A375 (cell line): Measurements from ENCODE around the gene VMO1. TPM values are rescaled to one million over a fixed set of nuclear protein-coding genes. Genes with fewer than 3 reads are reported as not detected.

Experiments
- total RNA-seq: library from RNA; depleted of rRNA; stranded (reverse); fragments of >200 nt; shearing (Covaris generic); gene quantifications from 2 replicates; pipeline ENCODE4 v1.2.3, GENCODE V29; 2014; rRNA removed

VMO1 gene
- 0.26 TPM in 1 of 2 replicates, not detected in the other for total RNA-seq

GRCh38 chr17:4786106-4786511 lies at the start of gene VMO1:
Gene VMO1 (minus strand): TSS chr17:4786364. CDS start chr17:4786352, 12 bp downstream.

GRCh38 chr17:4833178-4833940 lies 47.2 kb upstream of the VMO1 start, which contains the start of gene MINK1:
Gene MINK1 (plus strand): TSS chr17:4833340. CDS start chr17:4833584, 244 bp downstream.

GRCh38 chr17:4806777-4807604 lies 20.8 kb upstream of the VMO1 start, which contains the start of gene PLD2:
Gene PLD2 (plus strand): TSS chr17:4807152. CDS start chr17:4807773, 621 bp downstream.

GRCh38 chr17:4802228-4802627 lies 16.1 kb upstream of the VMO1 start, which contains the start of gene C17orf114:
Gene C17orf114 (minus strand): TSS chr17:4802328.

GRCh38 chr17:4788807-4789700 lies 2.9 kb upstream of the VMO1 start, which contains the start of gene GLTPD2:
Gene GLTPD2 (plus strand): TSS chr17:4788964. CDS start chr17:4789012, 48 bp downstream.

GRCh38 chr17:4771519-4772234 lies 14.5 kb downstream of the VMO1 start, which contains the start of gene TM4SF5:
Gene TM4SF5 (plus strand): TSS chr17:4771886. CDS start chr17:4771923, 37 bp downstream.

GRCh38 chr17:4739122-4740024 lies 46.8 kb downstream of the VMO1 start, which contains the start of the genes CXCL16 and ZMYND15:
Gene CXCL16 (minus strand): TSS chr17:4739928. CDS start chr17:4739339, 589 bp downstream.
Gene ZMYND15 (plus strand): TSS chr17:4739833. CDS start chr17:4740549, 716 bp downstream.

Other genes with a start within 250 kb of the VMO1 start
- gene MYBBP1A, start 231.0 kb downstream of the VMO1 start, total RNA-seq: 249 and 256 TPM in 2 replicates
- not detected in 2 replicates for gene GGT6, start 225.8 kb downstream of the VMO1 start, total RNA-seq
- 0.08 TPM in 1 of 2 replicates, not detected in the other for gene SMTNL2, start 201.8 kb downstream of the VMO1 start, total RNA-seq
- not detected in 2 replicates for gene ALOX15, start 144.7 kb downstream of the VMO1 start, total RNA-seq
- gene PELP1, start 82.2 kb downstream of the VMO1 start, total RNA-seq: 30.5 and 31.3 TPM in 2 replicates
- 26.7 and 34.7 TPM in 2 replicates for gene ARRB2, start 75.7 kb downstream of the VMO1 start, total RNA-seq
- 29.1 and 38.1 TPM in 2 replicates for gene MED11, start 54.9 kb downstream of the VMO1 start, total RNA-seq
- gene ZMYND15, start 46.5 kb downstream of the VMO1 start, total RNA-seq: 0.27 and 0.38 TPM in 2 replicates
- gene CXCL16, start 46.4 kb downstream of the VMO1 start, total RNA-seq: 4.0 and 4.1 TPM in 2 replicates
- not detected in 2 replicates for gene TM4SF5, start 14.5 kb downstream of the VMO1 start, total RNA-seq
- not detected in 2 replicates for gene GLTPD2, start 2.6 kb upstream of the VMO1 start, total RNA-seq
- gene PSMB6, start 9.8 kb upstream of the VMO1 start, total RNA-seq: 200 and 223 TPM in 2 replicates
- 19.5 and 26.8 TPM in 2 replicates for gene PLD2, start 20.8 kb upstream of the VMO1 start, total RNA-seq
- gene MINK1, start 47.0 kb upstream of the VMO1 start, total RNA-seq: 33.7 and 33.8 TPM in 2 replicates
- 0.45 and 0.53 TPM in 2 replicates for gene C17orf107, start 113.2 kb upstream of the VMO1 start, total RNA-seq
- 0.19 and 0.38 TPM in 2 replicates for gene CHRNE, start 116.7 kb upstream of the VMO1 start, total RNA-seq
- not detected in 2 replicates for gene GP1BA, start 145.9 kb upstream of the VMO1 start, total RNA-seq
- 83.0 and 86.7 TPM in 2 replicates for gene SLC25A11, start 153.7 kb upstream of the VMO1 start, total RNA-seq
- gene RNF167, start 153.9 kb upstream of the VMO1 start, total RNA-seq: 43.8 and 50.1 TPM in 2 replicates
- gene PFN1, start 162.2 kb upstream of the VMO1 start, total RNA-seq: 1,994 and 2,456 TPM in 2 replicates
- gene ENO3, start 164.8 kb upstream of the VMO1 start, total RNA-seq: 7.2 and 8.6 TPM in 2 replicates
- gene SPAG7, start 181.5 kb upstream of the VMO1 start, total RNA-seq: 90.5 and 106 TPM in 2 replicates
- gene CAMTA2, start 201.3 kb upstream of the VMO1 start, total RNA-seq: 25.6 and 46.7 TPM in 2 replicates
- gene INCA1, start 211.2 kb upstream of the VMO1 start, total RNA-seq: 0.72 TPM in 1 of 2 replicates, not detected in the other
- 39.6 and 46.3 TPM in 2 replicates for gene KIF1C, start 211.6 kb upstream of the VMO1 start, total RNA-seq
- not detected in 2 replicates for gene SLC52A1, start 249.1 kb upstream of the VMO1 start, total RNA-seq